ENCODE data around the gene PHF19. TPM values are rescaled to one million over a fixed set of nuclear protein-coding genes. Genes with fewer than 3 reads are reported as not detected.

PHF19 gene
- polyA plus RNA-seq, 1 donor from 2014 or later: 4.9 TPM

DNA sequence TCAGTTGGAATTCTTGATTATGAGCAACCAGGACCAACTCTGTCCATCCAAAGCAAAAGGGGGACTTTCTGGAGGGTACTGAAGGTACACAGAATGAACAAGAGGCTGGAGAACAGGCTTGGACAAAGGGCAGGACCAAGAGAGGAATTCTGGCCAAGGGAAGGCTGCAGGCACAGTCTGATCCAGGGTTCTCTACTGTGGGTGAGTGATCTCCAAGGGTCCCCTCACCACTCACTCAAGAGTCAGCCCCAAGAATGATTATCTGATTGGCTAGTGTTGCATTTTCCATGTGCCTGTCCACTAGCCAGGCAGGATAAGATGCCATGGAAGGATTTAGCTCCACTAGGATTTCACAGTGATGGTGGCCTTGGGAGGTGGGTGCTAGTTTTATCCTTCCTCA lies 11.6 kb upstream of the PHF19 start:
- H3K27me3 ChIP-seq (ENCODE audit: insufficient read depth, low read depth, low read length): no peaks in the 10 kb centered on the region
- H3K4me3 ChIP-seq (ENCODE audit: low read length): no peak overlapping the region
- no peak overlapping the region for H3K9ac ChIP-seq (ENCODE audit: low read length)
- H3K9me2 ChIP-seq (ENCODE audit: insufficient read depth, low read length): no peaks in the 10 kb centered on the region
- H3K27ac ChIP-seq (ENCODE audit: low read length): no peak overlapping the region
- H3K79me2 ChIP-seq (replicated peaks; ENCODE audit: insufficient read depth, low read length): no peaks in the 10 kb centered on the region
- H4K20me1 ChIP-seq (ENCODE audit: insufficient read depth): no peaks in the 10 kb centered on the region
- no peak overlapping the region for H3K4me2 ChIP-seq (ENCODE audit: low read length)
- H3F3A ChIP-seq (ENCODE audit: insufficient read depth, low read length, poor library complexity, severe bottlenecking): no peaks in the 10 kb centered on the region
- H2AFZ ChIP-seq (ENCODE audit: low read depth, low read length): no peak overlapping the region
- TF ChIP-seq POLR2AphosphoS5 (IDR thresholded peaks at IDR 0.05): no peak
- TF ChIP-seq SMC3 (conservative IDR thresholded peaks at IDR 0.05; ENCODE audit: poor library complexity): no peak
- TF ChIP-seq, protein P1, sequence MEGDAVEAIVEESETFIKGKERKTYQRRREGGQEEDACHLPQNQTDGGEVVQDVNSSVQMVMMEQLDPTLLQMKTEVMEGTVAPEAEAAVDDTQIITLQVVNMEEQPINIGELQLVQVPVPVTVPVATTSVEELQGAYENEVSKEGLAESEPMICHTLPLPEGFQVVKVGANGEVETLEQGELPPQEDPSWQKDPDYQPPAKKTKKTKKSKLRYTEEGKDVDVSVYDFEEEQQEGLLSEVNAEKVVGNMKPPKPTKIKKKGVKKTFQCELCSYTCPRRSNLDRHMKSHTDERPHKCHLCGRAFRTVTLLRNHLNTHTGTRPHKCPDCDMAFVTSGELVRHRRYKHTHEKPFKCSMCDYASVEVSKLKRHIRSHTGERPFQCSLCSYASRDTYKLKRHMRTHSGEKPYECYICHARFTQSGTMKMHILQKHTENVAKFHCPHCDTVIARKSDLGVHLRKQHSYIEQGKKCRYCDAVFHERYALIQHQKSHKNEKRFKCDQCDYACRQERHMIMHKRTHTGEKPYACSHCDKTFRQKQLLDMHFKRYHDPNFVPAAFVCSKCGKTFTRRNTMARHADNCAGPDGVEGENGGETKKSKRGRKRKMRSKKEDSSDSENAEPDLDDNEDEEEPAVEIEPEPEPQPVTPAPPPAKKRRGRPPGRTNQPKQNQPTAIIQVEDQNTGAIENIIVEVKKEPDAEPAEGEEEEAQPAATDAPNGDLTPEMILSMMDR (IDR thresholded peaks at IDR 0.05; ENCODE audit: poor library complexity, severe bottlenecking): no peak
- TF ChIP-seq EP300 (conservative IDR thresholded peaks at IDR 0.05; ENCODE audit: poor library complexity, severe bottlenecking): no peak
- TF ChIP-seq RAD21 (conservative IDR thresholded peaks at IDR 0.05): no peak
- no peak for TF ChIP-seq TAF1 (IDR thresholded peaks at IDR 0.05; ENCODE audit: low read depth)
- no peaks in the 10 kb centered on the region for H3K9me3 ChIP-seq (ENCODE audit: low read length)
- H3K36me3 ChIP-seq (ENCODE audit: insufficient read depth, low read length): no peaks in the 10 kb centered on the region

DNA sequence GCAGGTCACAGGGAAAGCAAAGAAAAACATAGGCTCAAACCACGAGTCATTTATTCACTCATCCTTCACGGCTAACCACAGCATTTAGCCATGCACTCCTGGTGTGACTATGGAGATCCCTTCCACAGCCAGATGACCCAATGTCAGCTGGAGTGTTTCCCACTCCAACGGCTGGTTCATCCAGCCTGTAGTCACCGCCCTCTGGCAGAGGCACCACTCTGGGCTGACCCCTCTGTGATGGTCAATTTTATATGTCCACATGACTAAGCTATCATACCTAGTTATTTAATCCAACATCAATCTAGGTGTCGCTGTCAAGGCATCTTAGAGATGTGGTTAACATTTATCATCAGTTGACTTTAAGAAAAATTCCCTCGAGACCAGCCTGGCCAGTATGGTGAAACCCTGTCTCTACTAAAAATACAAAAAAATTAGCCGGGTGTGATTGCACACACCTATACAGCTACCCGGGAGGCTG lies 9.5 kb upstream of the PHF19 start:
- Histone ChIP-seq H3K27ac (ENCODE audit: low read length) (no peak overlapping the region), H3K4me3 (ENCODE audit: low read length) (no peak overlapping the region), H3K9ac (ENCODE audit: low read length) (no peak overlapping the region), H3K27me3 (ENCODE audit: insufficient read depth, low read depth, low read length) (no peaks in the 10 kb centered on the region), H3K9me3 (ENCODE audit: low read length) (no peaks in the 10 kb centered on the region), H3K79me2 (replicated peaks; ENCODE audit: insufficient read depth, low read length) (no peaks in the 10 kb centered on the region), H3K4me2 (ENCODE audit: low read length) (no peak overlapping the region), H4K20me1 (ENCODE audit: insufficient read depth) (no peaks in the 10 kb centered on the region), H3K36me3 (ENCODE audit: insufficient read depth, low read length) (no peaks in the 10 kb centered on the region), H3K9me2 (ENCODE audit: insufficient read depth, low read length) (no peaks in the 10 kb centered on the region), H2AFZ (ENCODE audit: low read depth, low read length) (no peak overlapping the region), H3F3A (ENCODE audit: insufficient read depth, low read length, poor library complexity, severe bottlenecking) (no peaks in the 10 kb centered on the region)
- TF ChIP-seq, protein P2, sequence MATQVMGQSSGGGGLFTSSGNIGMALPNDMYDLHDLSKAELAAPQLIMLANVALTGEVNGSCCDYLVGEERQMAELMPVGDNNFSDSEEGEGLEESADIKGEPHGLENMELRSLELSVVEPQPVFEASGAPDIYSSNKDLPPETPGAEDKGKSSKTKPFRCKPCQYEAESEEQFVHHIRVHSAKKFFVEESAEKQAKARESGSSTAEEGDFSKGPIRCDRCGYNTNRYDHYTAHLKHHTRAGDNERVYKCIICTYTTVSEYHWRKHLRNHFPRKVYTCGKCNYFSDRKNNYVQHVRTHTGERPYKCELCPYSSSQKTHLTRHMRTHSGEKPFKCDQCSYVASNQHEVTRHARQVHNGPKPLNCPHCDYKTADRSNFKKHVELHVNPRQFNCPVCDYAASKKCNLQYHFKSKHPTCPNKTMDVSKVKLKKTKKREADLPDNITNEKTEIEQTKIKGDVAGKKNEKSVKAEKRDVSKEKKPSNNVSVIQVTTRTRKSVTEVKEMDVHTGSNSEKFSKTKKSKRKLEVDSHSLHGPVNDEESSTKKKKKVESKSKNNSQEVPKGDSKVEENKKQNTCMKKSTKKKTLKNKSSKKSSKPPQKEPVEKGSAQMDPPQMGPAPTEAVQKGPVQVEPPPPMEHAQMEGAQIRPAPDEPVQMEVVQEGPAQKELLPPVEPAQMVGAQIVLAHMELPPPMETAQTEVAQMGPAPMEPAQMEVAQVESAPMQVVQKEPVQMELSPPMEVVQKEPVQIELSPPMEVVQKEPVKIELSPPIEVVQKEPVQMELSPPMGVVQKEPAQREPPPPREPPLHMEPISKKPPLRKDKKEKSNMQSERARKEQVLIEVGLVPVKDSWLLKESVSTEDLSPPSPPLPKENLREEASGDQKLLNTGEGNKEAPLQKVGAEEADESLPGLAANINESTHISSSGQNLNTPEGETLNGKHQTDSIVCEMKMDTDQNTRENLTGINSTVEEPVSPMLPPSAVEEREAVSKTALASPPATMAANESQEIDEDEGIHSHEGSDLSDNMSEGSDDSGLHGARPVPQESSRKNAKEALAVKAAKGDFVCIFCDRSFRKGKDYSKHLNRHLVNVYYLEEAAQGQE (IDR thresholded peaks at IDR 0.05; ENCODE audit: borderline replicate concordance): no peak

DNA sequence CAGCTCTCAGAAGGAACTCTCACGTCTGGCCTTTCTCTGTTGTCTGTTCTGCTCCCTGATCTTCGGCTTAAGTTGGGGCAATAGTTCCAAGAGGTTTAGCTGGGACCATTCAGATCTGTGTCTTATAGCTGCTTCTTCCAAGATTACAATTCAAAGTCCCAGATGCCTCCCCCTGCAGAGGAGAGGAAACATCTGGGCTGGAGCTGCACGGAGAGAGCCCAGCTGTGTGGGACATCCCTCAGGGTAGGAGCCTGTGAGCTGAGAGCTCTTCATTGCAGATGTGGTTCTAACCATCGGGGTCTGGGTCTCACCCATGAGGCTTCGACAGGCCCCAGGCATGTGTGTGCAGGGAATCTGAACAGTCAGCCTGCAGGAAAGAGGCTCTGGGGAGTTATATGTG lies 9.0 kb upstream of the PHF19 start:
- H3K9ac ChIP-seq (ENCODE audit: low read length): no peak overlapping the region

More for the DNA sequence above, 9.0 kb upstream of the PHF19 start:
- no peaks in the 10 kb centered on the region for H3K27me3 ChIP-seq (ENCODE audit: insufficient read depth, low read depth, low read length)
- H3K79me2 ChIP-seq (replicated peaks; ENCODE audit: insufficient read depth, low read length): no peaks in the 10 kb centered on the region
- H3K4me3 ChIP-seq (ENCODE audit: low read length): no peak overlapping the region
- H3K9me3 ChIP-seq (ENCODE audit: low read length): no peaks in the 10 kb centered on the region
- H3K4me2 ChIP-seq (ENCODE audit: low read length): no peak overlapping the region
- no peaks in the 10 kb centered on the region for H3K9me2 ChIP-seq (ENCODE audit: insufficient read depth, low read length)
- no peaks in the 10 kb centered on the region for H3K36me3 ChIP-seq (ENCODE audit: insufficient read depth, low read length)
- no peaks in the 10 kb centered on the region for H4K20me1 ChIP-seq (ENCODE audit: insufficient read depth)
- H3K27ac ChIP-seq (ENCODE audit: low read length): no peak overlapping the region
- H3F3A ChIP-seq (ENCODE audit: insufficient read depth, low read length, poor library complexity, severe bottlenecking): no peaks in the 10 kb centered on the region
- no peak overlapping the region for H2AFZ ChIP-seq (ENCODE audit: low read depth, low read length)
- TF ChIP-seq, protein P1 (IDR thresholded peaks at IDR 0.05; ENCODE audit: poor library complexity, severe bottlenecking): no peak
- TF ChIP-seq RAD21 (conservative IDR thresholded peaks at IDR 0.05): no peak
- TF ChIP-seq, protein P2 (IDR thresholded peaks at IDR 0.05; ENCODE audit: borderline replicate concordance): no peak
- TF ChIP-seq EP300 (conservative IDR thresholded peaks at IDR 0.05; ENCODE audit: poor library complexity, severe bottlenecking): no peak
- no peak for TF ChIP-seq SMC3 (conservative IDR thresholded peaks at IDR 0.05; ENCODE audit: poor library complexity)
- TF ChIP-seq POLR2AphosphoS5 (IDR thresholded peaks at IDR 0.05): no peak
- TF ChIP-seq EZH2 (IDR thresholded peaks at IDR 0.05; ENCODE audit: borderline replicate concordance, insufficient read depth, low read length, poor library complexity, severe bottlenecking): no peak
- TF ChIP-seq MXI1 (conservative IDR thresholded peaks at IDR 0.05; ENCODE audit: poor library complexity, severe bottlenecking): no peak
- TF ChIP-seq TAF1 (IDR thresholded peaks at IDR 0.05; ENCODE audit: low read depth): no peak

All from neural cell (in vitro differentiated cells).